ENCODE measurements around the gene YEATS2.

Gene YEATS2

GRCh38 chr3:183827809-183828537 lies 130.4 kb downstream of the YEATS2 start:
- Histone ChIP-seq H3K36me3 (ENCODE audit: control insufficient read depth in 2 of 2, insufficient read depth in 1 of 2, low read length in 2 of 2) (peaks cover 3 to 33% of the 10 kb centered on the region in 2 experiments; a peak in 2 of 3 replicates), H3K9me3 (ENCODE audit: control insufficient read depth, insufficient read depth, low read depth, low read length) (no peaks in the 10 kb centered on the region), H3K4me1 (ENCODE audit: control insufficient read depth, insufficient read depth, low read length) (peaks cover 5% of the 10 kb centered on the region), H3K27ac (ENCODE audit: extremely low read depth, low read depth, low read length) (no peak overlapping the region), H3K4me3 (ENCODE audit: low read depth, low read length) (no peak overlapping the region)
- ChIA-PET CTCF (no interaction called here), POLR2A (no interaction called here)
- TF ChIP-seq ZNF555 (tag by site-specific recombination; conservative IDR thresholded peaks at IDR 0.05): no peak
- TF ChIP-seq ZIC2 (tag by site-specific recombination; IDR thresholded peaks at IDR 0.05): no peak
- no peak for TF ChIP-seq ZNF558 (tag by site-specific recombination; IDR thresholded peaks at IDR 0.05)
- no peak for TF ChIP-seq ZNF354C (tag by site-specific recombination; IDR thresholded peaks at IDR 0.05; ENCODE audit: borderline replicate concordance, low read depth)
- TF ChIP-seq ZFP69B (tag by site-specific recombination; IDR thresholded peaks at IDR 0.05): no peak
- no peak for TF ChIP-seq TRIM28 (IDR thresholded peaks at IDR 0.05; ENCODE audit: borderline replicate concordance, low read length)
- no peak for TF ChIP-seq ZNF473 (tag by site-specific recombination; IDR thresholded peaks at IDR 0.05)
- TF ChIP-seq ZBTB26 (tag by site-specific recombination; optimal IDR thresholded peaks at IDR 0.05): no peak
- TF ChIP-seq ZNF146 (tag by site-specific recombination; IDR thresholded peaks at IDR 0.05): no peak
- no peak for TF ChIP-seq ZNF133 (tag by site-specific recombination; IDR thresholded peaks at IDR 0.05)
- TF ChIP-seq ZNF645 (tag by site-specific recombination; IDR thresholded peaks at IDR 0.05): no peak
- no peak for TF ChIP-seq BCL11A (tag by site-specific recombination; IDR thresholded peaks at IDR 0.05; ENCODE audit: low read depth)
- TF ChIP-seq ZNF837 (tag by site-specific recombination; IDR thresholded peaks at IDR 0.05): no peak
- no peak for TF ChIP-seq SETDB1 (IDR thresholded peaks at IDR 0.05; ENCODE audit: insufficient read length, low read length)

- Histone ChIP-seq H3K9me3 (ENCODE audit: control insufficient read depth, insufficient read depth, low read depth, low read length) (no peaks in the 10 kb centered on the region), H3K4me3 (ENCODE audit: low read depth, low read length) (no peak overlapping the region), H3K36me3 (ENCODE audit: control insufficient read depth in 2 of 2, insufficient read depth in 1 of 2, low read length in 2 of 2) (peaks cover 3 to 39% of the 10 kb centered on the region in 2 experiments; a peak in 2 of 3 replicates), H3K27ac (ENCODE audit: extremely low read depth, low read depth, low read length) (no peak overlapping the region), H3K4me1 (ENCODE audit: control insufficient read depth, insufficient read depth, low read length) (peaks cover 5% of the 10 kb centered on the region)
- CTCF ChIA-PET: interaction anchor here (0.6 kb wide), 1 partner anchor 950 kb away, joined by 4 read pairs; no protein-coding TSS in a partner anchor
- POLR2A ChIA-PET: no interaction called here
- TF ChIP-seq ZNF571 (tag by site-specific recombination; IDR thresholded peaks at IDR 0.05) (no peak), ZNF24 (tag by site-specific recombination; IDR thresholded peaks at IDR 0.05) (no peak), ZNF433 (tag by site-specific recombination; IDR thresholded peaks at IDR 0.05; ENCODE audit: low read depth) (no peak), ZNF223 (tag by site-specific recombination; IDR thresholded peaks at IDR 0.05) (no peak), ZNF239 (tag by site-specific recombination; IDR thresholded peaks at IDR 0.05) (no peak), ZNF292 (tag by site-specific recombination; IDR thresholded peaks at IDR 0.05; ENCODE audit: borderline replicate concordance, low read depth) (no peak), PATZ1 (tag by site-specific recombination; IDR thresholded peaks at IDR 0.05) (no peak), ZNF266 (tag by site-specific recombination; IDR thresholded peaks at IDR 0.05; ENCODE audit: low read depth) (no peak), ZSCAN23 (tag by site-specific recombination; IDR thresholded peaks at IDR 0.05) (no peak), ZBTB17 (tag by site-specific recombination; IDR thresholded peaks at IDR 0.05) (no peak), ZNF211 (tag by site-specific recombination; IDR thresholded peaks at IDR 0.05; ENCODE audit: low read depth) (no peak), ZNF138 (tag by site-specific recombination; IDR thresholded peaks at IDR 0.05; ENCODE audit: borderline replicate concordance) (no peak), ZNF169 (tag by site-specific recombination; IDR thresholded peaks at IDR 0.05) (no peak), ZBTB8A (tag by site-specific recombination; IDR thresholded peaks at IDR 0.05) (no peak), ZBTB44 (tag by site-specific recombination; IDR thresholded peaks at IDR 0.05) (no peak), ZSCAN16 (tag by site-specific recombination; IDR thresholded peaks at IDR 0.05) (no peak)
These were observed 130.9 kb downstream of the YEATS2 start for GRCh38 chr3:183828538-183828870.
